GM19328 (cell line): ENCODE data around the gene KLF15.

ENCODE experiments used
- ATAC-seq: cut with Tn5 transposase; IDR thresholded peaks from one replicate; pipeline ENCODE4 v1.9.1; 2021; ENCODE audit warnings: mild to moderate bottlenecking, moderate library complexity; ENCODE audit not compliant: unreplicated experiment

KLF15 gene

GRCh38 chr3:126322181-126322967 lies 34.8 kb downstream of the KLF15 start:
- ATAC-seq = no peak

DNA sequence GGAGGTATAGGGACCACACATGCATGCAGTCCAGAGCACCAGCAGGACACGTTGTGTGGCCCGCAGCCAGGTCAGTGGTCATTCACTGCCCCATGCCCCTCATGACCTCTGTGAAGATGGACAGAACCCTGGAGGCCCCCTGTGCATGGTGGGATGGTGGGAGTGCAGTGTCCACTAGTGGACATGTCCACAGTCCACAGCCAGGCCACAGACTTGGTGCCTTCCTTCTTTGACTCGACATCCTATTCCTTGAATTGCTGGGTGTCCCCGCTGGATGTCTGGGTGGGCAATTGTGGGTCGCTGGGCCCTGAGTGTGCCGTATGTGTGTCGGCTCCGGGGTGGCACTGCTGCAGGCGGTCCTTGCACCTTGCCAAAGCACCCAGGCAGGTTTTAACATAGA lies 35.7 kb downstream of the KLF15 start:
- no peak for ATAC-seq

GRCh38 chr3:126320517-126321293 lies 36.5 kb downstream of the KLF15 start:
- ATAC-seq = no peak

GRCh38 chr3:126319701-126320295 lies 37.4 kb downstream of the KLF15 start:
- no peak for ATAC-seq

DNA sequence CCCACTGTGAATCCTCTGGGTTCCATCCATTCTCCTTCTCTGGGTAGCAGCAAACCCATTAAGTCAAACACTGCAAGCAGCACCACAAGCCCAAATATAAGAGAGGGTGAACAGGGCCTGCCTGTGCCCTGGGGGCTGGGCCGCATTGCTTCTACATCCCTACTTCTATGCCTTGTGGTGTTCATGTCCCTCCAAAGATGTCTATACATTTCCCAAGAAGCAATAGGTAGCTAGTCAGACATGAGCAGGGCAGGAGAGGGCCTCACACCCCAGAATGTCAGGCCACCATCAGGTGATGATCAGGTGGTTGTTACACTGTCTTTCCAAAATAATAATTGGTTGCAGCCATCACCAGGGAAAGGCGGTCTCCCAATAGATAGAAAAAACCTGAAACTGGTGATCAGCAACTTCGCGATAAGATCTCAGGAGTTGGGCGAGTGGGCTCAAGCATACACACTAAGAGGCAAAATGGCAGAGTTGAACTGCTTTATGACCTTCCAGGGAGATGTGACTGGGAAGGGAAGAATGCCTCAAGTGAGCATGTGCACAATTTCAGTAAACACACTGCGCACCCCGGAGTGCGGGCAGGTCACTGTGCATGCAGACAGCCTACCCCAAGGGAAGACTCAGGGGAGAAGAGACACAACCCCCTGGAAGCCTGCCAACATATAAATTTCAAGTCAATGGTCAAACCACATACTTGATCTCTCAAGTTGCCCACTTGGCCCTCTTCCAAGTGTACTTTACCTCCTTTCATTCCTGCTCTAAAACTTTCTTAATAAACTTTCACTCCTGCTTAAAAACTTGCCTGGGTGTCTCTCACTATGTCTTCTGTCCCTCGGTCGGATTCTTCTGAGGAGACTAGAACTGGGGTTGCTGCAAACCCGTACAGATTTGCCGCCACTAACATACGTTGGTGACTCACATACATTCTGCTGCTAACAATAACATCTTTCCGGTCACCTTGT lies 39.9 kb downstream of the KLF15 start:
- no peak for ATAC-seq

GRCh38 chr3:126316501-126316939 lies 40.7 kb downstream of the KLF15 start:
- ATAC-seq = no peak

DNA sequence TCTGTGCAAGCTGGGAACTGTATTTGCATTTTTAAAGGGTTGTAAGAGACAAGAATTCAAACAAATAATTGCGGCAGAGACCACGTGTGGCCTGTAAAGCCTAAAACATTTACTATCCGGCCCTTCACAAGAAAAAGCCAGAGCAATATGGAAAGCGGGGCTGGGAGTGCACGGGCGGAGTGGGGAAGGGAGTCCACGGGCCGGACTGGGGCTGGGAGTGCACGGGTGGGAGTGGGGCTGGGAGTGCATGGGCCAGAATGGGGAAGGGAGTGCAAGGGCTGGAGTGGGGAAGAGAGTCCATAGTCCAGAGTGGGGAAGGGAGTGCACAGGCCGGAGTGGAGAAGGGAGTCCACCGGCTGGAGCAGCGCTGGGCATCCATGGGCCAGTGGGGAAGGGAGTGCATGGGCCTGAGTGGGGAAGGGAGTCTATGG lies 41.2 kb downstream of the KLF15 start:
- ATAC-seq = no peak

DNA sequence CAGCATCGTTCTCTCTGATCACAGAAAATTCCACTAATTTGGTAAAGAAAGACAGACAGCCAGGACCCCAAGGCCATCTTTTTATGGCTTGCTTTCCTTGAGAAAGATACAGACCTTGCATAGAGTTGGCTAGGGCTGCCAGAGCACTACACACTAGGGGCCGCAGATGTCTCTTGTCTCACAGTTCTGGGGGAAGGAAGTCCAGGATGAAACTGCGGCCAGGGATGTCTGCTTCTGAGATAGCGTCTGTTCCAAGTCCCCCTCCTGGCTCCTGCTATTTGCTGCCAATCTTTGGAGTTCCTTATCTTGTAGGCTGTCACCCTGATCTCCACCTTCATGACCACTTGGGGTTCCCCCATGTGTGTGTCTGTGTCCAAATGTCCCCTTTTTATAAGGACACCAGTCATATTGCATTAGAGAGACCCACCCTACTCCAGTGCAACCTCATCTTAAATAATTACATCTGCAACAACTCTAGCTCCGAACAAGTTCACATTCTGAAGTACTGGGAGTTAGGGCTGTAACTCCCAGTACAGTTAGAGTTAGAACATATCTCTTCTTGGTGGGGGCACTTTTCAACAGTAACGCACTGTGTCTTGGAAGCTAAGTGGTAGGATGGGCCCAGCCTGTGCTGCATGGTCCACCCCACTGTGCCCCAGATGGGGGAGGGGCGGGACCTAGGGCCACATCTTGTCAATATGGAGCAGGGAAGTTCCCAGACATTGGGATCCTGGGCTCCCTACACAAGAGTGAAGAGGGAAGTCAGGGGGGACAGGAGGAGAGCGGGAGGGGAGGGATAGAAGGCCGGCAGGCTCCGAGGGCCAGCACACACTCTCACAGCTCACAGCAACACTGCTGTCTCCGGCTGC lies 42.2 kb downstream of the KLF15 start:
- ATAC-seq = no peak

DNA sequence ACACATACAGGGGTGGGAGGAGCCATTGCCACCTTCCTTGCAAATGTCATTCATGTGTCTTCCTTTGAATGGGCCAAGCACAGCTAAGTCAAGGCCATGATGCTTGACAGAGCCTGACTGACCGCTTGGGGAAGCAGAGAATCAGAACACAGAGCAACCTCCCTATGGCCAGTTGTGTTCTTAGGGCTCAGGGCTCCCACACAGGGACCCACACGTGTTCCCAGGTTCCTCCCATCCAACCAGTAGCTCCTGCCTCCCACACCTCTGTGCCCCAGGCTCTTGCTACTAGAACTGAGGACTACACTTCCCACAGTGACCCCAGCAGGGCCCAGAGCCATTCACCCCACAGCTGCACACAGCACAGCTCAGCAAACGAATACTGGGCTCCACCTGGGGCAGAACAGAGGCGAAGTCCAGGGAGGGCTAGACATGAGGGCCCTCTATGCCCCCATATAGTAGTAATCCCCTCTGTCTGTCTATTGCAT lies 42.9 kb downstream of the KLF15 start:
- ATAC-seq = no peak

DNA sequence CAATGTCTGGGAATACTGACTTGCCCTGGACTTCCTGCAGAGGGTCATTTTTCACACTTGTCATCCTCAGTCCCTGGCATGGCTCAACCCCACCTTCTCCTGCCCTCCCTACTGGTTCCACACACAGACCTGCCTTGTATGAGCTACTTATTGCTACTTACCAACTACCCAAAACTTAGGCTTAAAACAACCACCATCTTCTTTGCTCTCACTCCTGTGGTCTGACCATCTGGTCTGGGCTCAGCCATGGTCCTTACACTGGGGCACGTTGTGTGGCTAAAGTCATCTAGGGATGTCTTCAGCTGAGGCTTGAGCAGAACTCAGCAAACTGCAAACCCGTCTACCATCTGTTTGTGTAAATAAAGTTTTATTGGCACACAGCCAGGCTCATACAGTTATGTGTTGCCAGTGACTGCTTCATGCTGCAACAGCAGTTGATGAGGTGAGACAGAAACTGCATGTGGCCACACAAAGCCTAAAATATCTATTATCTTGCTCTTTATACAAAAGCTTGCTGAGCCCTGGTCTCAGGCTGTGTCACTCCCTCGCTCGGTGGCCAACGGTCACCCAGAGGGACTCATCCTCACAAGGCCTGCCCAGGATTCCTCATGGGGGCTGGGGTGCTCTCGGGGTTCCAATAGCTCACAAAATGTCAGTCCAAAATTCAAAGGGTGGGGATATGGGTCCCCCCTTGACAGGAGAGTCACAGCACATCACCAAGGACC lies 43.5 kb downstream of the KLF15 start:
- no peak for ATAC-seq

GRCh38 chr3:126313166-126313565 lies 44.0 kb downstream of the KLF15 start:
- ATAC-seq = no peak

- no peak for ATAC-seq
Measured at GRCh38 chr3:126312341-126312740, 44.9 kb downstream of the KLF15 start.

DNA sequence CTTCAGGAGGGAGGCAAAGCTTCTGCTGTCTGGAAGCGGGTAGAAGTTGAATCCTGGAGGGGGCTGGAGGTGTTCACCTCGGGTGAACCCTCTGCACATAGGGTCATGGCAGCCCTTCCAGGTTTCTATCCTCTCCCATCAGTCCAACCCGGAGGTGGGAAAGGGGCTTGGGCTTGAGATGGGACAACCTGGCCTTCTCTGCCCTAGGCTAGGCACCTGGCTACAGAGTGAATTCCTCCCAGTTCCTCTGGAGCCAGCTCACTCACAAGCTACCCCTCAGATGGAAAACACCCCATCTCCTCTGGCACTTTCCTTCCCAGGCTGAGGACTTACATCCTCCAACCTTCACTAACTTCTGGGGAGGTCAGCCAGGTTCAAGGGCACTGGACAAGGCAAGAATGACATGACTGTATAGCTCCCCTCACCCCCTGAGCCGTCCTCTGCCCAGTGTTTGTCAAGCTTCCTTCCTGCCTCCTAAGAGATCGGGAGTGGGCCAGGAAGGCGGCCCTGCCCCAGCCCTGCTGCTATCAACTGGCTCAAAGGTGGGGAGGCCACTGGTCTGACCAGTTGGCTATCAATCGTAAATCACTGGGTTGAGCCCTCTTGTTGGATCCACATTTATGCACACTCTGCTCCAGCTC lies 45.8 kb downstream of the KLF15 start:
- ATAC-seq = no peak

- ATAC-seq = no peak
Measured at GRCh38 chr3:126310816-126311215, 46.4 kb downstream of the KLF15 start.

DNA sequence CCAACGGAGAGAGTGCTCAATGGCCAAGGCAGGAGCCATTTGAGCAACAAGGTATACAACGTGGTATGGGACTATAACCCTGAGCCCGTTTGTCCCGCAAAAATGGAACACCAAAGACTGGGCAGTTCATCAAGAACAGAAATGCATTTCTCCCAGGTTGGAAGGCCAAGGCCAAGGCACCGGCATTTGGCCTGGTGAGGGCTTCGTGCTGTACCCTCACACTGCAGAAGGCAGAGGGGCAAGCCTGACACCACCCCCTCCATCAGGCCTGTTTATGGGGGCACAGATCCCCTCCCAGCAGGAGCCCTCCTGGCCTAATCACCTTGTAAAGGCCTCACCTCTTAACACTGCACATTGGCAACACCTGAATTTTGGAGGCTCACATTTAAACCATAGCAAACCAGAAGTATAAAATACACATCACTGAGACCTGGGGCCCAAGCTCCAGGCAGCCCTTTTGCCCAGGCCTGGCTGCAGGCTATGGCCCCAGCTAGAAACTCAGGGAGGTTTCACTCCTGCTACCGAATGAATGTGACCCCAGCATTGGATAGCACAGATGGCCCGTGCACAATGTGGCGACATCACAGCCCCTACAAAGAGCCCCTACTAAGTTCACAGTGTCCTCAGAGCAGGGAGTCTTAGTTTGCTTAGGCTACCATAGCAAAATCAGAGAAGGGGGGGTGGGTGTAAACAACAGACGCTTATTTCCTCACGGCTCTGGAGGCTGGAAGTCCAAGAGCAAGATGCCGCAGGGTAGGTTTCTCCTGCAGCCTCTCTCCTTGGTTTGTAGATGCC lies 47.1 kb downstream of the KLF15 start:
- no peak for ATAC-seq

GRCh38 chr3:126309165-126309564 lies 48.0 kb downstream of the KLF15 start:
- ATAC-seq = no peak

DNA sequence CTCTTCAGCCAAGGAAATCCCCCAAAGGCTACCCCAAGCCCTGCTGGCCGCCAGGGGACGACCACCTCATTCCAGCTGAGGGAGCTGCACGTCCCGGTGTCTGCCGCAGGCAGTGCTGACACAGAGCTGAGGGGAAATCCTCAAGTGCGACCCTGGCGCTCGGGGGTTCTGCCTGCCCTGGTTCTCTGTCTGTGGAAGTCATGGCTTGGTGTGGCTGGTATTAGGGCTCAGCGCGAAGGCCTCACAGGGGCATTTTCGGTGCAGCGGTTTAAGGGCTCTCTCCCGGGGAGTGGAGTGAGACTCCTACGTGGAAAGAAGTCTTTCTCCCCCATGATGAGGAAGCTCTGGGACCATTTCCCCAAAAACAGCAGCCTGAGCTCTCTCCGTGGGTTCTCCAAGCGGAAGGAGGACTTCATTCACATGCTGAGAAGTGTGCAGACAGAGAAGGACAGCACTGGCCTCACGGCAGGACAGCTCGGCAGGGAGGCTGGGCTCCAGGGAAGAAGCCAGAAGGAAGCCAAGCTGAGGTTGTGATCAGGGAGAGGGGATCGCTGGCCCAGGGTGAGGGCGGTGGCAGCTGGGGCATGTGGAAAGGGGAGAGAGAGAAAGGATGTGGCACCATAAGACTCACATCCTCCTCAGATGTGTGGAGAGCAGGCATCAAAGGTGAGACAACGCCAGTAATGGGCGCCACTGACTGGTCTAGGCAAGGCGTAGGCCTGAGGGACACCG lies 48.6 kb downstream of the KLF15 start:
- no peak for ATAC-seq
